Measurements from ENCODE around the gene NALCN.

- TF ChIP-seq CTCF (IDR thresholded peaks at IDR 0.05) (no peak), EP300 (IDR thresholded peaks at IDR 0.05) (no peak)
Observed at GRCh38 chr13:101007245-101007644, 409.1 kb downstream of the NALCN start.
